ENCODE data around the gene NECTIN4.

The NECTIN4 gene

GRCh38 chr1:161048949-161049722 lies 40.2 kb downstream of the NECTIN4 start:
- TF ChIP-seq, protein P1, sequence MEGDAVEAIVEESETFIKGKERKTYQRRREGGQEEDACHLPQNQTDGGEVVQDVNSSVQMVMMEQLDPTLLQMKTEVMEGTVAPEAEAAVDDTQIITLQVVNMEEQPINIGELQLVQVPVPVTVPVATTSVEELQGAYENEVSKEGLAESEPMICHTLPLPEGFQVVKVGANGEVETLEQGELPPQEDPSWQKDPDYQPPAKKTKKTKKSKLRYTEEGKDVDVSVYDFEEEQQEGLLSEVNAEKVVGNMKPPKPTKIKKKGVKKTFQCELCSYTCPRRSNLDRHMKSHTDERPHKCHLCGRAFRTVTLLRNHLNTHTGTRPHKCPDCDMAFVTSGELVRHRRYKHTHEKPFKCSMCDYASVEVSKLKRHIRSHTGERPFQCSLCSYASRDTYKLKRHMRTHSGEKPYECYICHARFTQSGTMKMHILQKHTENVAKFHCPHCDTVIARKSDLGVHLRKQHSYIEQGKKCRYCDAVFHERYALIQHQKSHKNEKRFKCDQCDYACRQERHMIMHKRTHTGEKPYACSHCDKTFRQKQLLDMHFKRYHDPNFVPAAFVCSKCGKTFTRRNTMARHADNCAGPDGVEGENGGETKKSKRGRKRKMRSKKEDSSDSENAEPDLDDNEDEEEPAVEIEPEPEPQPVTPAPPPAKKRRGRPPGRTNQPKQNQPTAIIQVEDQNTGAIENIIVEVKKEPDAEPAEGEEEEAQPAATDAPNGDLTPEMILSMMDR (IDR thresholded peaks at IDR 0.05; ENCODE audit: low read depth, low read length): no peak
- no peak for TF ChIP-seq EZH2phosphoT487 (IDR thresholded peaks at IDR 0.05; ENCODE audit: low read depth)
- H3K79me2 ChIP-seq (ENCODE audit: low read length): peaks cover 16% of the 10 kb centered on the region
- H3K27me3 ChIP-seq (ENCODE audit: low read depth, low read length): no peaks in the 10 kb centered on the region
- no peak overlapping the region for H3K9ac ChIP-seq (ENCODE audit: low read length)
- H3K9me3 ChIP-seq (ENCODE audit: insufficient read depth, low read length): no peaks in the 10 kb centered on the region
- peaks cover 64% of the 10 kb centered on the region for H3K36me3 ChIP-seq (replicated peaks; ENCODE audit: low read depth, low read length)
- H3K4me2 ChIP-seq (ENCODE audit: low read length): no peak overlapping the region
- no peak overlapping the region for H3K4me3 ChIP-seq (ENCODE audit: low read length)
- no peak overlapping the region for H3K27ac ChIP-seq (ENCODE audit: low read length)
- peaks cover 26% of the 10 kb centered on the region for H3K4me1 ChIP-seq (ENCODE audit: low read length)
- no peak overlapping the region for H2AFZ ChIP-seq (ENCODE audit: low read depth, low read length)
- H4K20me1 ChIP-seq (ENCODE audit: insufficient read depth, low read length): peaks cover 5% of the 10 kb centered on the region; the same call in 1 of the 2 replicates

GRCh38 chr1:161047436-161048420 lies 41.6 kb downstream of the NECTIN4 start:
- Histone ChIP-seq H3K27me3 (ENCODE audit: low read depth, low read length) (no peaks in the 10 kb centered on the region), H3K4me1 (ENCODE audit: low read length) (peaks cover 28% of the 10 kb centered on the region), H3K27ac (ENCODE audit: low read length) (peak overlapping the region; percentile 91), H4K20me1 (ENCODE audit: insufficient read depth, low read length) (peaks cover 10% of the 10 kb centered on the region; the same call in 1 of the 2 replicates), H2AFZ (ENCODE audit: low read depth, low read length) (no peak overlapping the region), H3K9ac (ENCODE audit: low read length) (peak overlapping the region; percentile 27; the same call in 1 of the 2 replicates), H3K4me2 (ENCODE audit: low read length) (peak overlapping the region; percentile 84), H3K9me3 (ENCODE audit: insufficient read depth, low read length) (no peaks in the 10 kb centered on the region), H3K4me3 (ENCODE audit: low read length) (peak overlapping the region; percentile 81; the same call in 1 of the 2 replicates), H3K79me2 (ENCODE audit: low read length) (peaks cover 26% of the 10 kb centered on the region), H3K36me3 (replicated peaks; ENCODE audit: low read depth, low read length) (peaks cover 57% of the 10 kb centered on the region)
- TF ChIP-seq, protein P1 (IDR thresholded peaks at IDR 0.05; ENCODE audit: low read depth, low read length): no peak
- TF ChIP-seq EZH2phosphoT487 (IDR thresholded peaks at IDR 0.05; ENCODE audit: low read depth): no peak

DNA sequence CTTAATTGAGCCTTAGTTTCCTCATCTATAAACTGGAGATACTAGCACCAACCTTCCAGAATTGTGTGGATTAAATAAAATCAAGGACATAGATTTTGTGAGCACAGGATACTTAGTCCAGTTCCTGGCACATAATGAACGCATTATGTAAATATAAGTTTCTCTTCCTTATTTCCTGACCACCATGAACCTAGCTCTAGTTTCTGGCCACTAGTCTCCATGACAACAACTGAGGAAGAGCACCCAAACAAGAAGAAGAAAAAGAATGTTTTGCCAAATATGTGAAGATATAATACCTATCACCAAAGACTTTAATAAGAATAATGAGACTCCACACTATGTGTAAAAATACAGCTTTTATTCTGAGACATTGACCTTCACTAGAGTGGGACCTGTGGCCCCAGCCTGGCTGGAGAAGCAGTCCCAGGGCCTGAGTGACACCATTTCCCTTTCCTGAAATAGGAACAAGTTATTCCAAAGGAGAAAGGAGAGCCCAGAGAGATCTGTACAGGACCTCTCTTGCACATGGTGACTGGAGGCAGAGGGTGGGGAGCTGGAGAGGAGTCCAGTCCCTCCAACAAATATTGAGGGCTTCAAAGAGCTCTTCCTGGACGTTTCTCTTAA lies 42.6 kb downstream of the NECTIN4 start:
- Histone ChIP-seq H2AFZ (ENCODE audit: low read depth, low read length) (no peak overlapping the region), H3K36me3 (replicated peaks; ENCODE audit: low read depth, low read length) (peaks cover 58% of the 10 kb centered on the region), H3K27me3 (ENCODE audit: low read depth, low read length) (no peaks in the 10 kb centered on the region), H3K4me3 (ENCODE audit: low read length) (peak overlapping the region; percentile 81), H3K9me3 (ENCODE audit: insufficient read depth, low read length) (no peaks in the 10 kb centered on the region), H3K4me2 (ENCODE audit: low read length) (peak overlapping the region; percentile 84), H3K27ac (ENCODE audit: low read length) (peak overlapping the region; percentile 91), H3K79me2 (ENCODE audit: low read length) (peaks cover 26% of the 10 kb centered on the region), H3K4me1 (ENCODE audit: low read length) (peaks cover 28% of the 10 kb centered on the region), H4K20me1 (ENCODE audit: insufficient read depth, low read length) (peaks cover 12% of the 10 kb centered on the region; the same call in 1 of the 2 replicates), H3K9ac (ENCODE audit: low read length) (peak overlapping the region; percentile 98)
- TF ChIP-seq EZH2phosphoT487 (IDR thresholded peaks at IDR 0.05; ENCODE audit: low read depth): no peak
- TF ChIP-seq, protein P1 (IDR thresholded peaks at IDR 0.05; ENCODE audit: low read depth, low read length): no peak

All from OCI-LY3 (cell line).